Renal pelvis (tissue), 4 donors: ENCODE measurements around the gene POU2F2. TPM values are rescaled to one million over a fixed set of nuclear protein-coding genes. Genes with fewer than 3 reads are reported as not detected.

Source experiments
- DNase-seq: peaks from one replicate; pipeline ENCODE4 v3.0.0-alpha.2; 2013
- polyA plus RNA-seq, 3 donors: library from polyadenylated mRNA; unstranded; fragments of 120-200 nt; gene quantifications; one replicate each; pipeline ENCODE4 v1.2.1, GENCODE V29; 2013; ENCODE audit not compliant: insufficient read length in 3 of 3

Gene POU2F2
- polyA plus RNA-seq, 3 donors: 0.58 to 1.2 (median 1.2) TPM

- DNase-seq: no peak
Measured at GRCh38 chr19:42126574-42126973, 5.7 kb downstream of the POU2F2 start.

DNA sequence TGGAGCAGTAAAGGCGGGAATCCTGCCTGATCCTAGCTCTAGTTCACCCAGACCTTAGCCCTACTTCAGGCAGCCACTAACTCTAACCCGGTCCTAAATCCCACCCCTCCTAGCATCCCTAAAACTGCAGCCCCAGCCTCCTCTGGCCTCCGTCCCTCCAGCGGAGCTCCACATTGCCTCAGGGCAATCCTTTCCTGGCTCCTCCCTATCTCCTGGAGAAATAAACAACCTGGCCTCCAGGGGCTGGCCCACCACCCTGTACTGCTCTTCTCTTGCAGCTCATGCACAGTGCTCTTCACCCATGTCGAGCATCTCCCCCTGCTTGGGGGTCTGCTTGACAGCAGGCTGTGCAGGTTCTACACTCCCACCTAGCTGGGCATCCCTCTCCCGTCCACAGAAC, 6.7 kb downstream of the POU2F2 start:
- no peak for DNase-seq

GRCh38 chr19:42124386-42124901, 7.8 kb downstream of the POU2F2 start:
- DNase-seq: no peak

DNA sequence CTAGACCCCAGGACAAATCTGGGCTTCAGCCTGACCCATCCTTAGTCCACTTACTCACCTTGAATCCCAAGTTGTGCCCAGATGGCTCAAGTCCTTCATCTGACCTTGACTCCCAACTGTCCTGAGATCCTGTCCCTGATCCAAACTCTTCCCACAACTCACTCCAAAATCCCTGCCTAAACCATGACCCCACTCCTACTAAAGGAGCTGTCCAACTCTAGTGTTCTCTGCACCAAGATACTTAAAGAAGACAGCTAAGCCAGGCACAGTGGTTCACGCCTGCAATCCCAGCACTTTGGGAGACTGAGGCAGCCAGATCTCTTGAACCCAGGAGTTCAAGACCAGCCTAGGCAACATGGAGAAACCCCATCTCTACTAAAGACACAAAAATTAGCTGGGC, 8.5 kb downstream of the POU2F2 start:
- DNase-seq: no peak

DNA sequence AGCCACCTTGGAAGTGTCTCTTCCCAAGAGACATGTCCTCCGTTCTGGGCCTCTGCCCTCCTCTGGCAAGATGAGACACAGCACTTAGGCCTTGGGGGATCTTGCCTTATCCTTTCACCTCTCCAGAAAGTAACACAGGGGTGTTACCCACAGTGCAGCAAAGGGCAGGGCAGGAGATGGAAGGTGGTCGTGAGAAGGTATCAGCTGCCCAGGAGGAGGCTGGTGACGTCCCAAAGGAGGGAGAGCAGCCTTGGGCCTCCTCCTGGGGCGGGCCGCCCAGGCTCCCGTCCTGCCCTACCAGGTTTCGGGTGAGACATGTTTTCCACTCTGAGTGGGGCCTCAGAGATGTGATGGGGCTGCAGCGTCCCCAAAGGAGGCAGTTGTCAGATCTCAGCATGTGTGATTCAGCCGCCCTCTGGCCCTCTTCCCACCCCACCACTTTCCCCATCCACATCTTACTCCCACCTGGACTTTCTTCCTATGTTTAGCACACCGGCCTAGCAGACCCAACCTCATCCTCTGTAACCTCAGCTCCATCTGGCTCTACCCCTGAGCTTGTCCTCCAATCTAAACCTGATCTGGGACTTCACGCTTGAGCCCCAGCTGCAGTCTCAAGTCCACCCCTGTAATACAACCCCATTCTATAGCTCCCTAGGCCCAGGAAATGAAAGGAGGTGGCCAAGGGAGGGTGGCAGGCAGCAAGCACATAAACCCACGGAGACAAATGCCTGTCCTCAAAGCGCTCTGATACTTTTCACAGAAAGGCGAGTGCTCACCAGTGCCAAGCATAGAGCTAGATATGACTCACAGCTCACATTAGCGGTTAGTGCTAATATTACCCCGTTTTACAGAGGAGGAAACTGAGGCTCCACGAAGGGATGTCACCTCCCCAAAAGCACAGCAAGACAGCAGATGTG, 9.3 kb downstream of the POU2F2 start:
- DNase-seq: no peak

DNA sequence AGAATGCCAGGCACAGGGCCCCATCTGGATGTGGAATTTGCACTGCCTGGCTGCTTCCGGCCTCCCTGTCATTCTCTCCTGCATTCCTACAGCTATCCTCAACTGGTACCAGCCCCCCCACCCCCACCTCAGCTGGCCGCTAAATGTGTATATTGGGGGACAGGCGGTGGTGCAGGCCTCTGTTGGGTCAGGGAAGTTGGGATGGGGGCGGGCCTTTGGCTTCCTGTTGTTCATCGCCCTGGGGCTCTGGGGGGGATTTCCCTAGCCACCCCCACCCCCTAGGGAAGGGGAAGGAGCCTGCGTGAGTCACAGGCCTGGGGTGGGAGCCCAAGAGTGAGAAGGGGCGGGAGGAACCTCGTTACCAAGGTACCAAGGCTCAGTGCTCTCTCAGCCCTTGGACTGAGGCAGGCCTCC, 10.6 kb downstream of the POU2F2 start:
- DNase-seq: no peak

DNA sequence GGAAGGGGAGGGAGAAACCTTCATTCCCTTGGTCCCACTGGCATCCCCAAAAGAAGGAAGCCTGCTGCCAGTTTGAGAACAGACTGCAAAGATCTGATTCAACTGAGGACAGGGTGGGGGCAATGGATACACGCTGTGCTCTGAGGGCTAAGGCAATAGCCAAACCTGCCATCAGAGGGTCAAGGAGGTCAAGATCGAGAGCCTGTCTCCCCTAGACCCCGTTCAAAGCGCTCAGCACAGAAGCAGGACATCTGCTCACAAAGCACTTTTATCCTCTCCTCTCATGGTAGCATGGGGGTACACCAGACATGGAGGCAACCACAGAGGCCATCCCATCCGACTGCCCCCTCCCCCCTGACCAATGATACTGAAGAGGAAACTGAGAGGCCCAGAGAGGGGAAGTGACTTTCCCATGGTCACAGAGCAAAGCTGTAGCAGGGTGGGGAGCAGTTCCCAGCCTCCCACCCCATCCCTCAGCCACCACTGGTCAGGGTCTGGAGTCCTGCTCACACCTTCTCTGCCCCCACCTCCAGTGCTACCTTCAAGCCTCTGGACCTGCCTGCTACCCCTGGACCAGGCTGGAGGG, 11.1 kb downstream of the POU2F2 start:
- no peak for DNase-seq

GRCh38 chr19:42120276-42120980, 11.8 kb downstream of the POU2F2 start:
- no peak for DNase-seq

DNA sequence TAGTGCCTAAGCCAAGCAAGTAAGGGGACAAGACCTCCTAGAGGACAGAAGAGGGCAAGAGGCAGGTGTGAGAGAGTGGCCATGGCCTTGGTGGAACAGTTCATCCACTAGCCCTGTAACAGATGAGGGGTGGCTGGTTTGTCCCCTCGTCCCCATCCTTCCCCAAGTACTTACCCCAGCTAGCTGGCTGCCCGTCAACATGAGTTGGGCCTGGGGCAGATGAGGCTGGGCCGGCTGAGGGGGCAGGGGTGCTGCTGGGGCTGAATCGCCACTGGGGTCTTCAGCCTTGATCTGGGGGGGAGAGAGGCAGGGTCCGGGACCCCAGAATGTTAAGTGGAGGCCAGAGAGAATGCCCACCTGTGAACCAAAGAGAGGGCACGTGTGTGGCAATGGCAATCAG, 15.2 kb downstream of the POU2F2 start:
- DNase-seq: no peak

GRCh38 chr19:42116308-42117075, 15.8 kb downstream of the POU2F2 start:
- DNase-seq: no peak

DNA sequence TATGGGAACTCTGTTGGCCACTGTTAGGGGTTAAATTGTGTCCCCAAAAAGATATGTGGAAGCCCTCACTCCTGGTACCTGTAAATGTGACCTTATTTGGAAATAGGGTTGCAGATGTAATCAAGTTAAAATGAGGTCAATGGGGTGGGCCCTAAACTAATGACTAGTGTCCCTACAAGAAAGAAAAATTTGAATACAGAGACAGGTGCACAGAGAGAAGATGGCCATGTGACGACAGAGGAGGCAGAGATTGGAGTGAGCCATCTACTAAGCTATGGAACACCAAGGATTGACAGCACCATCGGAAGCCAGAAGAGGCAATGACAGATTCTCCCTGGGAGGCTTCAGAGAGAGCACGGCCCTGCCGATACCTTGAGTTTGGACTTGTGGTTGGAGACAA, 16.5 kb downstream of the POU2F2 start:
- no peak for DNase-seq

GRCh38 chr19:42115219-42115618, 17.0 kb downstream of the POU2F2 start:
- peak; percentile 16 for DNase-seq

- DNase-seq: no peak
Measured at GRCh38 chr19:42114412-42114811, 17.8 kb downstream of the POU2F2 start.

GRCh38 chr19:42113641-42114348, 18.5 kb downstream of the POU2F2 start:
- no peak for DNase-seq

- no peak for DNase-seq
Measured at GRCh38 chr19:42111811-42112210, 20.4 kb downstream of the POU2F2 start.

GRCh38 chr19:42111384-42111783, 20.9 kb downstream of the POU2F2 start:
- DNase-seq: no peak

DNA sequence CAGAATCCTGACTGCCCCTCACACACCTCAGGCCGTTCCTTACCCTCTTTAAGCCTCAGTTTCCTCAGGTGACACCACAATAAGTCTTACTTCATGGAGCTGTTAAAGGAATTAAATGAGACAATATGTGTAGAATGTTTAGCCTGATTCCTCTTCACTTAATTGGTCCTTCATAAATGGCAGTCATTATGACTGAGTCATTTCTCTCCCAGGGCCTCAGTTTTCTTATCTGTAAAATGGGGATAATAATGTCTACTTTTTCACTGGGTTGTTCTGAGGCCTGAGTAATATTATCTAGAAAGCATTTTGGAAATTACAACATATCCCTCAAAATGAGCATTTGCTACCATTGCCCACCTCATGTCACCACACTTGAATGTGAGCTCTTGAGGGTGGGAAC, 21.6 kb downstream of the POU2F2 start:
- DNase-seq: no peak

DNA sequence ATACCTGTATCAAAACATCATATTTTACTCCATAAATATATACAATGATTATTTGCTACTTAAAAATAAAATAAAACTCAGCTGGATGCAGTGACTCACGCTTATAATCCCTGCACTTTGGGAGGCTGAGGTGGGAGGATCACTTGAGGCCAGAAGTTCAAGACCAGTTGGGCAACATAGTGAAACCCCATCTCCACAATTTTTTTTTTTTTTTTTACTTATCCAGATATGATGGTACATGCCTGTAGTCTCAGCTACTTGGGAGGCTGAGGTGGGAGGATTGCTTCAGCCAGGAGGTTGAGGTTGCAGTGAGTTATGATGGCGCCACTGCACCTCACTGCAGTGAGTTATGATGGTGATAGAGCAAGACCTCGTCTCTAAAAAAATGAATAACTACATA, 22.4 kb downstream of the POU2F2 start:
- DNase-seq: no peak

GRCh38 chr19:42108527-42109389, 23.5 kb downstream of the POU2F2 start:
- peak; percentile 58 for DNase-seq

- DNase-seq: no peak
Measured at GRCh38 chr19:42105368-42105767, 26.9 kb downstream of the POU2F2 start.
